Measurements from ENCODE around the gene KDM5D.

Gene KDM5D

GRCh38 chrY:19744381-19745378, at the start of gene KDM5D:
KDM5D (minus strand) TSS chrY:19744726; CDS start chrY:19744534, 192 bp downstream.
- H3K4me3 ChIP-seq (ENCODE audit: control insufficient read depth, low read depth, low read length): no peak within 1 kb of the TSS
- TF ChIP-seq, protein P1, sequence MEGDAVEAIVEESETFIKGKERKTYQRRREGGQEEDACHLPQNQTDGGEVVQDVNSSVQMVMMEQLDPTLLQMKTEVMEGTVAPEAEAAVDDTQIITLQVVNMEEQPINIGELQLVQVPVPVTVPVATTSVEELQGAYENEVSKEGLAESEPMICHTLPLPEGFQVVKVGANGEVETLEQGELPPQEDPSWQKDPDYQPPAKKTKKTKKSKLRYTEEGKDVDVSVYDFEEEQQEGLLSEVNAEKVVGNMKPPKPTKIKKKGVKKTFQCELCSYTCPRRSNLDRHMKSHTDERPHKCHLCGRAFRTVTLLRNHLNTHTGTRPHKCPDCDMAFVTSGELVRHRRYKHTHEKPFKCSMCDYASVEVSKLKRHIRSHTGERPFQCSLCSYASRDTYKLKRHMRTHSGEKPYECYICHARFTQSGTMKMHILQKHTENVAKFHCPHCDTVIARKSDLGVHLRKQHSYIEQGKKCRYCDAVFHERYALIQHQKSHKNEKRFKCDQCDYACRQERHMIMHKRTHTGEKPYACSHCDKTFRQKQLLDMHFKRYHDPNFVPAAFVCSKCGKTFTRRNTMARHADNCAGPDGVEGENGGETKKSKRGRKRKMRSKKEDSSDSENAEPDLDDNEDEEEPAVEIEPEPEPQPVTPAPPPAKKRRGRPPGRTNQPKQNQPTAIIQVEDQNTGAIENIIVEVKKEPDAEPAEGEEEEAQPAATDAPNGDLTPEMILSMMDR (conservative IDR thresholded peaks at IDR 0.05; ENCODE audit: control insufficient read depth, insufficient read depth, low read depth, low read length): no peak
- no peak for DNase-seq (ENCODE audit: low read depth)

DNA sequence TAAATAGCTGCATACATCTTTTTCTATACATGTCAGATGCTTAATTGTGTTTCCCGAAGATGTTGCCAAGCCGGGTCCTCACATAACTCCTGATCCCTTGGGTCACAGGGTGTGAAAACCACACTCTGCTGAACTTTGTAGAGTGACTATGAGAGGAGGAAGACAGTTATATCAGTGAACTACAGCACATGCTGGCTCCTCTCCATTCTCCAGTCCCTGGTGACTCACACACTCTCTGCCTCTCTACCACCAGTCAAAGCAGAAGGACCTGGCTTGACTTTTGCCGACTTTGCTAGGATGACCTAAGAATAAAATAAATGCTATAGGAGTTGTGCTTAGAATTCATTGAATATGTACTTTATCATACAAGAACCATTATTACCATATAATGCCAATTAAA, 23.8 kb upstream of the KDM5D start:
- TF ChIP-seq, protein P1 (conservative IDR thresholded peaks at IDR 0.05; ENCODE audit: control insufficient read depth, insufficient read depth, low read depth, low read length): no peak
- H3K4me3 ChIP-seq (ENCODE audit: control insufficient read depth, low read depth, low read length): no peak overlapping the region
- no peak for DNase-seq (ENCODE audit: low read depth)

- TF ChIP-seq, protein P1 (conservative IDR thresholded peaks at IDR 0.05; ENCODE audit: control insufficient read depth, insufficient read depth, low read depth, low read length): no peak
- no peak overlapping the region for H3K4me3 ChIP-seq (ENCODE audit: control insufficient read depth, low read depth, low read length)
- no peak for DNase-seq (ENCODE audit: low read depth)
Measured at GRCh38 chrY:19743331-19743730, 1.2 kb downstream of the KDM5D start.

DNA sequence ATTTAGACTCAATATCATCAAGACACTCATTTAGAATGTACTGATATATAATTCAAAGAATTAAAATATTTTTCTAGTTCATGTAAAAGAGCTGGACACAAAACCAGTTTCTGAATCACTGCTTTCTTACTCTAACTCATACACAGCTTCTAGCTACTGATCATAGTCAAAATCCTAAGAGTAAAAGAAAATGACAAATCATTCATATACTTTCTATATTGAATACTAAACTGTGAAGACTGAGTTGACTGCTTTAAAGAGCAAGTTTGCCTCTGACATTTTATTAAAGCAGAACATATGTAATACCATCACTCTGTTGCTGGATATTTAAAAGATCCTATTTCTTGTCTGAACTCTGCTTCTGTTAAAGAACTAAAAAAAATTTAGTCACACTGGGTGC, 2.4 kb downstream of the KDM5D start:
- TF ChIP-seq, protein P1 (conservative IDR thresholded peaks at IDR 0.05; ENCODE audit: control insufficient read depth, insufficient read depth, low read depth, low read length): no peak
- DNase-seq (ENCODE audit: low read depth): no peak
- no peak overlapping the region for H3K4me3 ChIP-seq (ENCODE audit: control insufficient read depth, low read depth, low read length)

DNA sequence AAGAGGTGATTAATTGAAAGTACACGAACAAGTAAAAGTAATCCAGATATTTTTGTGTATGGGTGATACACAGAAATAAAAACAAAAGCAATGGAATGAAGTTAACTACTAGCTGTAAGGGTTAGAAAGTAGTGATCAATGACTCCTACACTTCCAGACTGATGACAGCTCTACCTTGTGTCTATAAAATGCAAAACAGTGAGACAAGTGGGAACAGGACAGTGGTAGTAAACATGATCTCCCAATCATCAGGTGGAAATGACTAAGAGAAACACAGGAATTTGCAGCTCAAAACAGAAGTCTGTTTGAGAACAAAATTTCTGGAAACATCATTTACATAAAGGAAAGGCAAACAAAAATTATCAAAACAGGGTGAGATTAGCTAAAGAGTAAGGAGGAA, 10.1 kb downstream of the KDM5D start:
- TF ChIP-seq, protein P1 (conservative IDR thresholded peaks at IDR 0.05; ENCODE audit: control insufficient read depth, insufficient read depth, low read depth, low read length): no peak
- no peak overlapping the region for H3K4me3 ChIP-seq (ENCODE audit: control insufficient read depth, low read depth, low read length)
- no peak for DNase-seq (ENCODE audit: low read depth)

DNA sequence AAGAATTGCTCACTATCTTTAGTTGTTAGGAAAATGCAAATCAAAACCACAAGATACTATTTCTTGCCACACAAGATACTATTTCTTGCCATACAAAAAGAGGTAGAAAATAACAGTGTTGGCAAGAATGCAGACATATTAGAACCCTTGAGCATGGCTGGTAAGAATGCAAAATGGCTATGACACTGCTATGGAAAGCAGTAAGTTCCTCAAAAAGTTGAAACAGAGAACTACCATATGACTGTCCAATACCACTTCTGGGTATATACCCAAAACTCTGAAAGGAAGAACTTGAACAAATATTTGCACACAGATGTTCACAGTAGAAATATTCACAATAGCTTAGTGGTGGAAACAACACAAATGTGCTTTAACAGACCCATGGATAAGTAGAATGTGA, 26.6 kb downstream of the KDM5D start:
- no peak overlapping the region for H3K4me3 ChIP-seq (ENCODE audit: control insufficient read depth, low read depth, low read length)
- TF ChIP-seq, protein P1 (conservative IDR thresholded peaks at IDR 0.05; ENCODE audit: control insufficient read depth, insufficient read depth, low read depth, low read length): no peak
- DNase-seq (ENCODE audit: low read depth): no peak
